ENCODE data around the gene CTSH.

DNA sequence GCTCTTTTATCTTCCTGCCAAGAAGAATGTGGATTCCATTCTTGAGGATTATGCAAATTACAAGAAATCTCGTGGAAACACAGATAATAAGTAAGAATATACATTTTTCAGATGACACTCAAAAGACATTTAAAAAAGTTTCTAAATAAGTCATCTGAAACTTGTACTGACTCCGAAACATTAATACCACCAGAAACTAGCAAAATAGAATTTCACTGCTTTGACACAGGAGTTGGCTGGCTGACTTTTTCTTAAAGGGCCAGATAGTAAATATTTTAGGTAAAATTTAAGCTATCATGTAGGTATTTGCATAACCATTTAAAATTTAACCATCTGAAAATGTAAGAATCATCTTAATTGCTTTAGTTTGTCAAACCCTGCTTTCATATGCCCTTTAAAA lies 51.3 kb downstream of the CTSH start:
- TF ChIP-seq TAF1 (IDR thresholded peaks at IDR 0.05; ENCODE audit: low read depth) (no peak), EP300 (IDR thresholded peaks at IDR 0.05; ENCODE audit: borderline replicate concordance) (no peak)
- TF ChIP-seq, protein P1, sequence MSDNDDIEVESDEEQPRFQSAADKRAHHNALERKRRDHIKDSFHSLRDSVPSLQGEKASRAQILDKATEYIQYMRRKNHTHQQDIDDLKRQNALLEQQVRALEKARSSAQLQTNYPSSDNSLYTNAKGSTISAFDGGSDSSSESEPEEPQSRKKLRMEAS (IDR thresholded peaks at IDR 0.05) = no peak
- TF ChIP-seq, protein P2, sequence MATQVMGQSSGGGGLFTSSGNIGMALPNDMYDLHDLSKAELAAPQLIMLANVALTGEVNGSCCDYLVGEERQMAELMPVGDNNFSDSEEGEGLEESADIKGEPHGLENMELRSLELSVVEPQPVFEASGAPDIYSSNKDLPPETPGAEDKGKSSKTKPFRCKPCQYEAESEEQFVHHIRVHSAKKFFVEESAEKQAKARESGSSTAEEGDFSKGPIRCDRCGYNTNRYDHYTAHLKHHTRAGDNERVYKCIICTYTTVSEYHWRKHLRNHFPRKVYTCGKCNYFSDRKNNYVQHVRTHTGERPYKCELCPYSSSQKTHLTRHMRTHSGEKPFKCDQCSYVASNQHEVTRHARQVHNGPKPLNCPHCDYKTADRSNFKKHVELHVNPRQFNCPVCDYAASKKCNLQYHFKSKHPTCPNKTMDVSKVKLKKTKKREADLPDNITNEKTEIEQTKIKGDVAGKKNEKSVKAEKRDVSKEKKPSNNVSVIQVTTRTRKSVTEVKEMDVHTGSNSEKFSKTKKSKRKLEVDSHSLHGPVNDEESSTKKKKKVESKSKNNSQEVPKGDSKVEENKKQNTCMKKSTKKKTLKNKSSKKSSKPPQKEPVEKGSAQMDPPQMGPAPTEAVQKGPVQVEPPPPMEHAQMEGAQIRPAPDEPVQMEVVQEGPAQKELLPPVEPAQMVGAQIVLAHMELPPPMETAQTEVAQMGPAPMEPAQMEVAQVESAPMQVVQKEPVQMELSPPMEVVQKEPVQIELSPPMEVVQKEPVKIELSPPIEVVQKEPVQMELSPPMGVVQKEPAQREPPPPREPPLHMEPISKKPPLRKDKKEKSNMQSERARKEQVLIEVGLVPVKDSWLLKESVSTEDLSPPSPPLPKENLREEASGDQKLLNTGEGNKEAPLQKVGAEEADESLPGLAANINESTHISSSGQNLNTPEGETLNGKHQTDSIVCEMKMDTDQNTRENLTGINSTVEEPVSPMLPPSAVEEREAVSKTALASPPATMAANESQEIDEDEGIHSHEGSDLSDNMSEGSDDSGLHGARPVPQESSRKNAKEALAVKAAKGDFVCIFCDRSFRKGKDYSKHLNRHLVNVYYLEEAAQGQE (IDR thresholded peaks at IDR 0.05; ENCODE audit: low read depth) = no peak
